HepG2 (cell line): Measurements from ENCODE around the gene SLC2A13. TPM values are rescaled to one million over a fixed set of nuclear protein-coding genes. Genes with fewer than 3 reads are reported as not detected.

Experiments
- ATAC-seq: fragments of 200-7000 bp; cut with Tn5 transposase; 3 replicates; pipeline ENCODE4 v1.9.1; 2020; ENCODE audit warnings: mild to moderate bottlenecking, moderate library complexity
- BruUV-seq: library from RNA; stranded (reverse); fragments of 400-500 nt; replicated peaks from 2 replicates; lab custom pipeline; 2021; lab: Mats Ljungman, UMichigan
- CTCF ChIA-PET: fragments of 300-600 bp; formaldehyde crosslinking; extraction: SDS; loops from one replicate; lab custom pipeline; 2021; ENCODE audit warnings: low total read pairs, inconsistent platforms, low intra/inter-chr PET ratio; lab: Yijun Ruan, JAX
- POLR2A ChIA-PET: fragments of 350-600 bp; sonication (Branson Sonifier 250); formaldehyde crosslinking; loops from one replicate; lab custom pipeline; 2020; ENCODE audit warnings: antibody characterized with exemption, inconsistent platforms; lab: Yijun Ruan, JAX
- DNase-seq: peaks from one replicate; pipeline ENCODE4 v3.0.0-alpha.2; 2015; ENCODE audit warnings: low spot score
- FAIRE-seq: peaks from 3 replicates; lab custom pipeline; 2011; peaks lifted over from hg19 to GRCh38; lab: Jason Lieb, UNC
- H2AFZ ChIP-seq: one replicate; pipeline ENCODE4 v1.6.1; 2011; ENCODE audit warnings: low read length, inconsistent platforms
- H3K27ac ChIP-seq: fragments of 300-600 bp; 3 replicates; pipeline ENCODE4 v1.8.0; 2011; ENCODE audit warnings: mixed run types, mild to moderate bottlenecking, mixed read lengths, low read length, inconsistent platforms; ENCODE audit not compliant: insufficient read depth; ENCODE audit errors: extremely low read length
- H3K27me3 ChIP-seq, 2 experiments: fragments of 200-600 bp in 1 of 2; 2 replicates in 1 of 2; 3 replicates in 1 of 2; pipeline versions ENCODE4 v1.6.0 to v1.8.0; 2011; ENCODE audit warnings: low read length in 2 of 2, mild to moderate bottlenecking in 2 of 2, moderate library complexity in 2 of 2, inconsistent platforms in 1 of 2; ENCODE audit not compliant: insufficient read depth in 2 of 2, control insufficient read depth in 1 of 2
- H3K36me3 ChIP-seq, 2 experiments: fragments of 200-600 bp in 1 of 2; replicated peaks in 1 of 2; 2 replicates in 1 of 2; 3 replicates in 1 of 2; pipeline versions ENCODE4 v1.5.1 to v1.8.0; 2011; ENCODE audit warnings: low read length in 2 of 2, inconsistent platforms in 1 of 2; ENCODE audit not compliant: insufficient read depth in 2 of 2, control insufficient read depth in 1 of 2
- H3K4me1 ChIP-seq: 2 replicates; pipeline ENCODE4 v1.5.1; 2012; ENCODE audit warnings: low read length, inconsistent platforms; ENCODE audit not compliant: insufficient read depth
- H3K4me2 ChIP-seq: 2 replicates; pipeline ENCODE4 v1.6.0; 2011; ENCODE audit warnings: low read depth, low read length, inconsistent platforms
- H3K4me3 ChIP-seq, 3 experiments: fragments of 200-600 bp in 1 of 3; sonication (generic), shearing (Covaris generic) in 1 of 3; replicated peaks in 1 of 3; 2 replicates each; pipeline ENCODE4 v1.5.1; 2011 to 2016; ENCODE audit warnings: low read length in 3 of 3, inconsistent platforms in 2 of 3, low read depth in 2 of 3, mild to moderate bottlenecking in 2 of 3, control low read depth in 1 of 3, mixed read lengths in 1 of 3; ENCODE audit not compliant: insufficient read depth in 1 of 3
- H3K79me2 ChIP-seq: one replicate; pipeline ENCODE4 v1.6.1; 2011; ENCODE audit warnings: low read length, inconsistent platforms; ENCODE audit not compliant: insufficient read depth
- H3K9ac ChIP-seq: 2 replicates; pipeline ENCODE4 v1.6.0; 2011; ENCODE audit warnings: mild to moderate bottlenecking, low read depth, low read length, inconsistent platforms; ENCODE audit not compliant: insufficient read depth
- H3K9me3 ChIP-seq: 2 replicates; pipeline ENCODE4 v1.5.1; 2012; ENCODE audit warnings: mild to moderate bottlenecking, low read length
- H4K20me1 ChIP-seq: 2 replicates; pipeline ENCODE4 v1.6.0; 2011; ENCODE audit warnings: inconsistent platforms, mild to moderate bottlenecking, low read length, moderate library complexity; ENCODE audit not compliant: insufficient read depth
- KDM2A ChIP-seq: sonication (generic); formaldehyde crosslinking; IDR thresholded peaks from 2 replicates; pipeline ENCODE4 v1.4.0; 2020; ENCODE audit warnings: low read depth, missing genetic modification reagents, borderline replicate concordance
- KDM5B ChIP-seq: sonication (generic); formaldehyde crosslinking; IDR thresholded peaks from 2 replicates; pipeline ENCODE4 v1.4.0; 2020; ENCODE audit warnings: missing genetic modification reagents, mild to moderate bottlenecking, borderline replicate concordance
- TEAD2 ChIP-seq: sonication (generic); formaldehyde crosslinking; IDR thresholded peaks from 2 replicates; pipeline ENCODE4 v1.9.0; 2021; ENCODE audit warnings: missing genetic modification reagents
- WGBS: methylation state at CpG from one replicate; pipeline ENCODE4 v1.1.6; 2017; ENCODE audit warnings: low lambda C conversion rate; 5-methylcytosine and 5-hydroxymethylcytosine counted together
- in situ Hi-C: cut with HindIII; loops from 2 replicates; pipeline ENCODE4 v1.10.0; 2017; ENCODE audit warnings: low pct_unique_long_range_greater_than_20kb; ENCODE audit not compliant: extremely low pct_ligation_motif_present
- intact Hi-C: fragments of 100-400 bp; cut with micrococcal nuclease; formaldehyde crosslinking; loops from one replicate; pipeline ENCODE4 v1.10.0; 2022; ENCODE audit not compliant: unreplicated experiment
- polyA plus RNA-seq, 8 experiments: library from polyadenylated mRNA; depleted of rRNA in 3 of 8; stranded (reverse) in 7 of 8; unstranded in 1 of 8; fragments of >200 nt; fragmentation: Illumina TruSeq in 4 of 8; extraction: Trizol in 4 of 8; gene quantifications; 2 replicates each; pipeline versions ENCODE4 v1.2.1 to v1.2.3, GENCODE V29; 2011 to 2016; ENCODE audit warnings: low read depth in 4 of 8, missing spikeins in 1 of 8, mixed read lengths in 1 of 8; ENCODE audit not compliant: insufficient read depth in 1 of 8
- total RNA-seq, 5 experiments: library from RNA; depleted of rRNA; stranded (reverse); fragments of >200 nt; fragmentation: Illumina TruSeq; extraction: Trizol; gene quantifications; 2 replicates each; pipeline ENCODE4 v1.2.3, GENCODE V29; 2016; ENCODE audit warnings: low read depth in 1 of 5
- TF ChIP-seq, protein P1 (sequence below): sonication (generic); formaldehyde crosslinking; IDR thresholded peaks from 2 replicates; pipeline ENCODE4 v1.4.0; 2020; ENCODE audit warnings: missing genetic modification reagents
- TF ChIP-seq, protein P2 (sequence below): sonication (generic); formaldehyde crosslinking; IDR thresholded peaks from 2 replicates; pipeline ENCODE4 v1.8.0; 2023; ENCODE audit warnings: mild to moderate bottlenecking, missing genetic modification reagents
- TF ChIP-seq, protein P3 (sequence below): sonication (generic); formaldehyde crosslinking; IDR thresholded peaks from 2 replicates; pipeline ENCODE4 v1.8.1; 2022; ENCODE audit warnings: low read depth, mild to moderate bottlenecking, missing genetic modification reagents
- TF ChIP-seq, protein P4 (sequence below): sonication (generic); formaldehyde crosslinking; IDR thresholded peaks from 2 replicates; pipeline ENCODE4 v1.4.0; 2020; ENCODE audit warnings: missing genetic modification reagents

The SLC2A13 gene
- total and polyA plus RNA-seq, 2 of the 13 experiments (the other 11 are each of a cell fraction or from before 2014, with no cell fraction given), result 5.5 to 6.0 TPM

DNA sequence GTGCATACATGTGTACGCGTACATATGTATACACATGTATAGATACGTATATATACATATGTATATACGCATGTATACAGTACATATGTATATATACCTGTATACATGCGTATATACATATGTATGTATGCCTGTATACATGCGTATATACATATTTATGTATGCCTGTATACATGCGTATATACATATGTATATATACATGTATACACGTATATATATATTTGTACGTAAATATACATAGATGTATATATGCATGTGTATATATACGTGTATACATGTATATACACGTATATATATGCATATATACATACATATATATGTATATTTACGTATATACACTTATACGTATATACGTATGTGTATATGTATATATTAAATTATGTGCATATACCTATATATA, 392.3 kb downstream of the SLC2A13 start:
- in situ Hi-C loops (no loop called here), intact Hi-C loops (no loop called here)
- ATAC-seq (no peak), DNase-seq (no peak), FAIRE-seq (no peak)
- no peak for TF ChIP-seq KDM5B (CRISPR knock-in tag)
- no peak for TF ChIP-seq TEAD2 (CRISPR knock-in tag)
- no peak for TF ChIP-seq KDM2A
- TF ChIP-seq, protein P1, sequence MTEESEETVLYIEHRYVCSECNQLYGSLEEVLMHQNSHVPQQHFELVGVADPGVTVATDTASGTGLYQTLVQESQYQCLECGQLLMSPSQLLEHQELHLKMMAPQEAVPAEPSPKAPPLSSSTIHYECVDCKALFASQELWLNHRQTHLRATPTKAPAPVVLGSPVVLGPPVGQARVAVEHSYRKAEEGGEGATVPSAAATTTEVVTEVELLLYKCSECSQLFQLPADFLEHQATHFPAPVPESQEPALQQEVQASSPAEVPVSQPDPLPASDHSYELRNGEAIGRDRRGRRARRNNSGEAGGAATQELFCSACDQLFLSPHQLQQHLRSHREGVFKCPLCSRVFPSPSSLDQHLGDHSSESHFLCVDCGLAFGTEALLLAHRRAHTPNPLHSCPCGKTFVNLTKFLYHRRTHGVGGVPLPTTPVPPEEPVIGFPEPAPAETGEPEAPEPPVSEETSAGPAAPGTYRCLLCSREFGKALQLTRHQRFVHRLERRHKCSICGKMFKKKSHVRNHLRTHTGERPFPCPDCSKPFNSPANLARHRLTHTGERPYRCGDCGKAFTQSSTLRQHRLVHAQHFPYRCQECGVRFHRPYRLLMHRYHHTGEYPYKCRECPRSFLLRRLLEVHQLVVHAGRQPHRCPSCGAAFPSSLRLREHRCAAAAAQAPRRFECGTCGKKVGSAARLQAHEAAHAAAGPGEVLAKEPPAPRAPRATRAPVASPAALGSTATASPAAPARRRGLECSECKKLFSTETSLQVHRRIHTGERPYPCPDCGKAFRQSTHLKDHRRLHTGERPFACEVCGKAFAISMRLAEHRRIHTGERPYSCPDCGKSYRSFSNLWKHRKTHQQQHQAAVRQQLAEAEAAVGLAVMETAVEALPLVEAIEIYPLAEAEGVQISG, result no peak
- TF ChIP-seq, protein P2, sequence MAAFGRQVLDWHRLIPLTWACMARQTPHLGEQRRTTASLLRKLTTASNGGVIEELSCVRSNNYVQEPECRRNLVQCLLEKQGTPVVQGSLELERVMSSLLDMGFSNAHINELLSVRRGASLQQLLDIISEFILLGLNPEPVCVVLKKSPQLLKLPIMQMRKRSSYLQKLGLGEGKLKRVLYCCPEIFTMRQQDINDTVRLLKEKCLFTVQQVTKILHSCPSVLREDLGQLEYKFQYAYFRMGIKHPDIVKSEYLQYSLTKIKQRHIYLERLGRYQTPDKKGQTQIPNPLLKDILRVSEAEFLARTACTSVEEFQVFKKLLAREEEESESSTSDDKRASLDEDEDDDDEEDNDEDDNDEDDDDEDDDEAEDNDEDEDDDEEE (CRISPR knock-in tag), result no peak
- TF ChIP-seq, protein P3, sequence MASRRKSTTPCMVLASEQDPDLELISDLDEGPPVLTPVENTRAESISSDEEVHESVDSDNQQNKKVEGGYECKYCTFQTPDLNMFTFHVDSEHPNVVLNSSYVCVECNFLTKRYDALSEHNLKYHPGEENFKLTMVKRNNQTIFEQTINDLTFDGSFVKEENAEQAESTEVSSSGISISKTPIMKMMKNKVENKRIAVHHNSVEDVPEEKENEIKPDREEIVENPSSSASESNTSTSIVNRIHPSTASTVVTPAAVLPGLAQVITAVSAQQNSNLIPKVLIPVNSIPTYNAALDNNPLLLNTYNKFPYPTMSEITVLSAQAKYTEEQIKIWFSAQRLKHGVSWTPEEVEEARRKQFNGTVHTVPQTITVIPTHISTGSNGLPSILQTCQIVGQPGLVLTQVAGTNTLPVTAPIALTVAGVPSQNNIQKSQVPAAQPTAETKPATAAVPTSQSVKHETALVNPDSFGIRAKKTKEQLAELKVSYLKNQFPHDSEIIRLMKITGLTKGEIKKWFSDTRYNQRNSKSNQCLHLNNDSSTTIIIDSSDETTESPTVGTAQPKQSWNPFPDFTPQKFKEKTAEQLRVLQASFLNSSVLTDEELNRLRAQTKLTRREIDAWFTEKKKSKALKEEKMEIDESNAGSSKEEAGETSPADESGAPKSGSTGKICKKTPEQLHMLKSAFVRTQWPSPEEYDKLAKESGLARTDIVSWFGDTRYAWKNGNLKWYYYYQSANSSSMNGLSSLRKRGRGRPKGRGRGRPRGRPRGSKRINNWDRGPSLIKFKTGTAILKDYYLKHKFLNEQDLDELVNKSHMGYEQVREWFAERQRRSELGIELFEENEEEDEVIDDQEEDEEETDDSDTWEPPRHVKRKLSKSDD (CRISPR knock-in tag), result no peak
- TF ChIP-seq, protein P4, sequence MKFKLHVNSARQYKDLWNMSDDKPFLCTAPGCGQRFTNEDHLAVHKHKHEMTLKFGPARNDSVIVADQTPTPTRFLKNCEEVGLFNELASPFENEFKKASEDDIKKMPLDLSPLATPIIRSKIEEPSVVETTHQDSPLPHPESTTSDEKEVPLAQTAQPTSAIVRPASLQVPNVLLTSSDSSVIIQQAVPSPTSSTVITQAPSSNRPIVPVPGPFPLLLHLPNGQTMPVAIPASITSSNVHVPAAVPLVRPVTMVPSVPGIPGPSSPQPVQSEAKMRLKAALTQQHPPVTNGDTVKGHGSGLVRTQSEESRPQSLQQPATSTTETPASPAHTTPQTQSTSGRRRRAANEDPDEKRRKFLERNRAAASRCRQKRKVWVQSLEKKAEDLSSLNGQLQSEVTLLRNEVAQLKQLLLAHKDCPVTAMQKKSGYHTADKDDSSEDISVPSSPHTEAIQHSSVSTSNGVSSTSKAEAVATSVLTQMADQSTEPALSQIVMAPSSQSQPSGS, result no peak
- H3K4me1 ChIP-seq, result no peaks in the 10 kb centered on the region
- 90% methylated on average over 14 of the region's 14 CpGs for WGBS
- ChIA-PET POLR2A (no interaction called here), CTCF (no interaction called here)
- H3K79me2 ChIP-seq, result no peaks in the 10 kb centered on the region
- H3K4me3 ChIP-seq, result no peak overlapping the region
- no TSS peak for BruUV-seq
- no peaks in the 10 kb centered on the region for H3K36me3 ChIP-seq
- no peak overlapping the region for H2AFZ ChIP-seq
- no peak overlapping the region for H3K27ac ChIP-seq
- H3K27me3 ChIP-seq, result no peaks in the 10 kb centered on the region
- H4K20me1 ChIP-seq, result no peaks in the 10 kb centered on the region
- H3K9me3 ChIP-seq, result no peaks in the 10 kb centered on the region
- H3K9ac ChIP-seq, result no peak overlapping the region
- H3K4me2 ChIP-seq, result no peak overlapping the region
